Measurements from ENCODE around the gene GLI1. TPM values are rescaled to one million over a fixed set of nuclear protein-coding genes. Genes with fewer than 3 reads are reported as not detected.
A peak's percentile ranks its signal among the peaks of the same experiment; 100 is the strongest.

Gene GLI1
- polyA plus RNA-seq, 12 donors, result 4.9 to 48.6 (median 10.1) TPM; not detected in 1

- DNase-seq, result peak; percentile 55
These were observed 58.8 kb downstream of the GLI1 start for GRCh38 chr12:57518176-57518919.

GRCh38 chr12:57518920-57519795 lies 59.6 kb downstream of the GLI1 start:
- no peak for DNase-seq

GRCh38 chr12:57519796-57520052 lies 60.1 kb downstream of the GLI1 start:
- DNase-seq, result no peak

GRCh38 chr12:57520053-57520818 lies 60.7 kb downstream of the GLI1 start, which contains the start of gene DDIT3:
DDIT3 (minus strand) TSS chr12:57520514; CDS start chr12:57517406, 3,108 bp downstream.
- DNase-seq, result peak; percentile 98

GRCh38 chr12:57521525-57522010 lies 62.0 kb downstream of the GLI1 start:
- DNase-seq, result no peak

Other genes starting within 250 kb of the GLI1 start
- gene NXPH4, start 243.0 kb upstream of the GLI1 start, polyA plus RNA-seq (ENCODE audit: insufficient read length in 12 of 12), result 10 to 100 TPM in 1 of 12 donors, 1 to 10 TPM in 9, not detected in 2; 1.7 to 18.1 (median 2.4) TPM
- 10 to 100 TPM in 11 of 12 donors, not detected in 1; 50.8 to 97.5 (median 61.8) TPM for gene SHMT2, start 230.1 kb upstream of the GLI1 start, polyA plus RNA-seq (ENCODE audit: insufficient read length in 12 of 12)
- 100 to 1,000 TPM in 11 of 12 donors, not detected in 1; 178 to 563 (median 396) TPM for gene STAC3, start 208.6 kb upstream of the GLI1 start, polyA plus RNA-seq (ENCODE audit: insufficient read length in 12 of 12)
- gene R3HDM2, start 28.7 kb upstream of the GLI1 start, polyA plus RNA-seq (ENCODE audit: insufficient read length in 12 of 12), result 10 to 100 TPM in 11 of 12 donors, not detected in 1; 36.4 to 92.7 (median 55.7) TPM
- under 1 TPM in 8 of 12 donors, not detected in 4; 0.07 to 0.33 (median 0.15) TPM for gene INHBC, start 25.0 kb upstream of the GLI1 start, polyA plus RNA-seq (ENCODE audit: insufficient read length in 12 of 12)
- gene INHBE, start 4.5 kb upstream of the GLI1 start, polyA plus RNA-seq (ENCODE audit: insufficient read length in 12 of 12), result 1 to 10 TPM in 10 of 12 donors, not detected in 2; 1.0 to 3.4 (median 2.2) TPM
- gene ARHGAP9, start 20.1 kb downstream of the GLI1 start, polyA plus RNA-seq (ENCODE audit: insufficient read length in 12 of 12), result 10 to 100 TPM in 2 of 12 donors, 1 to 10 TPM in 9, not detected in 1; 3.4 to 18.7 (median 5.6) TPM
- gene MARS1, start 28.3 kb downstream of the GLI1 start, polyA plus RNA-seq (ENCODE audit: insufficient read length in 12 of 12), result 100 to 1,000 TPM in 4 of 12 donors, 10 to 100 TPM in 7, not detected in 1; 77.3 to 150 (median 93.0) TPM
- 10 to 100 TPM in 10 of 12 donors, 1 to 10 TPM in 1, not detected in 1; 8.5 to 15.6 (median 13.2) TPM for gene DDIT3, start 60.7 kb downstream of the GLI1 start, polyA plus RNA-seq (ENCODE audit: insufficient read length in 12 of 12)
- gene MBD6, start 63.0 kb downstream of the GLI1 start, polyA plus RNA-seq (ENCODE audit: insufficient read length in 12 of 12), result 10 to 100 TPM in 11 of 12 donors, not detected in 1; 28.7 to 61.8 (median 39.2) TPM
- gene DCTN2, start 87.4 kb downstream of the GLI1 start, polyA plus RNA-seq (ENCODE audit: insufficient read length in 12 of 12), result 100 to 1,000 TPM in 11 of 12 donors, not detected in 1; 142 to 314 (median 155) TPM
- gene KIF5A, start 90.3 kb downstream of the GLI1 start, polyA plus RNA-seq (ENCODE audit: insufficient read length in 12 of 12), result 1 to 10 TPM in 1 of 12 donors, under 1 TPM in 10, not detected in 1; 0.04 to 5.2 (median 0.21) TPM
- 10 to 100 TPM in 11 of 12 donors, not detected in 1; 11.2 to 20.7 (median 12.2) TPM for gene PIP4K2C, start 131.4 kb downstream of the GLI1 start, polyA plus RNA-seq (ENCODE audit: insufficient read length in 12 of 12)
- gene DTX3, start 145.0 kb downstream of the GLI1 start, polyA plus RNA-seq (ENCODE audit: insufficient read length in 12 of 12), result 10 to 100 TPM in 11 of 12 donors, not detected in 1; 20.8 to 48.7 (median 27.1) TPM
- 10 to 100 TPM in 11 of 12 donors, not detected in 1; 24.8 to 40.3 (median 34.3) TPM for gene ARHGEF25, start 151.7 kb downstream of the GLI1 start, polyA plus RNA-seq (ENCODE audit: insufficient read length in 12 of 12)
- gene B4GALNT1, start 173.4 kb downstream of the GLI1 start, polyA plus RNA-seq (ENCODE audit: insufficient read length in 12 of 12), result 10 to 100 TPM in 1 of 12 donors, 1 to 10 TPM in 10, not detected in 1; 1.7 to 12.2 (median 2.6) TPM
- 100 to 1,000 TPM in 10 of 12 donors, 10 to 100 TPM in 1, not detected in 1; 98.8 to 179 (median 121) TPM for gene OS9, start 234.3 kb downstream of the GLI1 start, polyA plus RNA-seq (ENCODE audit: insufficient read length in 12 of 12)